K562 (cell line): ENCODE data around the gene UTP4. TPM values are rescaled to one million over a fixed set of nuclear protein-coding genes. Genes with fewer than 3 reads are reported as not detected.

Source experiments
- C11orf30 ChIP-seq: fragments of 450-650 bp; IDR thresholded peaks from 2 replicates; pipeline ENCODE4 v1.6.1; 2016; ENCODE audit warnings: low read depth, mild to moderate bottlenecking
- CBX2 ChIP-seq: fragments of 200-600 bp; sonication (generic); IDR thresholded peaks from one replicate; pipeline ENCODE4 v1.6.1; 2012; ENCODE audit warnings: mild to moderate bottlenecking, low read length, inconsistent platforms; ENCODE audit not compliant: insufficient read depth, poor library complexity, severe bottlenecking
- CCAR2 ChIP-seq: fragments of 200-400 bp; formaldehyde crosslinking; IDR thresholded peaks from 2 replicates; pipeline ENCODE4 v1.6.1; 2017; ENCODE audit warnings: mild to moderate bottlenecking, low read depth, low read length
- EP400 ChIP-seq: fragments of 450-650 bp; IDR thresholded peaks from 2 replicates; pipeline ENCODE4 v1.6.1; 2017; ENCODE audit warnings: antibody characterized with exemption, mild to moderate bottlenecking, moderate library complexity
- ESRRB ChIP-seq: fragments of 250-450 bp; sonication (Bioruptor Pico); IDR thresholded peaks from 2 replicates; pipeline ENCODE4 v1.5.0; 2020; ENCODE audit warnings: mild to moderate bottlenecking, moderate library complexity, borderline replicate concordance
- FOSL1 ChIP-seq: fragments of 200-800 bp; sonication (Bioruptor generic); conservative IDR thresholded peaks from 2 replicates; pipeline ENCODE4 v1.6.1; 2016; ENCODE audit warnings: missing genetic modification characterization, missing compliant biosample characterization
- ILK ChIP-seq: fragments of 450-650 bp; IDR thresholded peaks from 2 replicates; pipeline ENCODE4 v1.6.1; 2016; ENCODE audit warnings: missing genetic modification characterization, low read depth, mild to moderate bottlenecking, missing compliant biosample characterization, moderate library complexity, borderline replicate concordance
- PYGO2 ChIP-seq: fragments of 450-650 bp; IDR thresholded peaks from 2 replicates; pipeline ENCODE4 v1.6.1; 2016; ENCODE audit warnings: mild to moderate bottlenecking, missing genetic modification characterization, moderate library complexity, missing compliant biosample characterization
- RB1 ChIP-seq: fragments of 450-650 bp; IDR thresholded peaks from 2 replicates; pipeline ENCODE4 v1.6.1; 2017; ENCODE audit warnings: low read depth, mild to moderate bottlenecking
- TBP ChIP-seq: optimal IDR thresholded peaks from 2 replicates; pipeline ENCODE3; 2011; ENCODE audit warnings: low read depth, low read length, improper control_type of control experiment
- YBX1 ChIP-seq: fragments of 450-650 bp; IDR thresholded peaks from 2 replicates; pipeline ENCODE4 v1.7.1; 2016; ENCODE audit warnings: mild to moderate bottlenecking
- ZNF253 ChIP-seq: fragments of 250-450 bp; sonication (Bioruptor Pico); conservative IDR thresholded peaks from 2 replicates; pipeline ENCODE4 v1.6.1; 2021; ENCODE audit warnings: mild to moderate bottlenecking
- polyA plus RNA-seq, 8 experiments: library from polyadenylated mRNA; depleted of rRNA in 4 of 8; stranded (reverse) in 5 of 8; unstranded in 3 of 8; fragments of >200 nt; fragmentation: Nextera tagmentation in 2 of 8; fragmentation: Illumina TruSeq in 1 of 8; extraction: Ambion mirVana in 2 of 8; extraction: Trizol in 1 of 8; gene quantifications; 2 replicates each; pipeline versions ENCODE4 v1.2.1 to v1.2.3, GENCODE V29; 2011 to 2014; ENCODE audit warnings: inconsistent platforms in 1 of 8, missing spikeins in 1 of 8
- total RNA-seq, 7 experiments: library from RNA; depleted of rRNA in 6 of 7; stranded (reverse); fragments of >200 nt in 6 of 7; fragmentation: Illumina TruSeq in 2 of 7; extraction: Trizol in 2 of 7; gene quantifications; 2 replicates each; pipeline versions ENCODE4 v1.2.1 to v1.2.3, GENCODE V29; 2011 to 2021; ENCODE audit warnings: low replicate concordance in 1 of 7
- TF ChIP-seq, protein P1 (sequence below): fragments of 450-650 bp; IDR thresholded peaks from 2 replicates; pipeline ENCODE4 v1.6.1; 2016; ENCODE audit warnings: borderline replicate concordance
- TF ChIP-seq, protein P2 (sequence below): fragments of 250-450 bp; sonication (Bioruptor Pico); IDR thresholded peaks from 2 replicates; pipeline ENCODE4 v1.8.0; 2022; ENCODE audit warnings: inconsistent platforms, mild to moderate bottlenecking, moderate library complexity, borderline replicate concordance
- TF ChIP-seq, protein P3 (sequence below), 2 experiments: fragments of 450-650 bp in 1 of 2; sonication (generic) in 1 of 2; formaldehyde crosslinking in 1 of 2; IDR thresholded peaks; 2 replicates each; pipeline versions ENCODE4 v1.7.1 to v1.9.0; 2016 to 2022; ENCODE audit warnings: inconsistent platforms in 1 of 2, mild to moderate bottlenecking in 1 of 2, missing genetic modification reagents in 1 of 2

UTP4 gene
- total and polyA plus RNA-seq, 9 of the 15 experiments (the other 6 are each of a cell fraction or from before 2014, with no cell fraction given), result 46.1 to 203 (median 145) TPM

DNA sequence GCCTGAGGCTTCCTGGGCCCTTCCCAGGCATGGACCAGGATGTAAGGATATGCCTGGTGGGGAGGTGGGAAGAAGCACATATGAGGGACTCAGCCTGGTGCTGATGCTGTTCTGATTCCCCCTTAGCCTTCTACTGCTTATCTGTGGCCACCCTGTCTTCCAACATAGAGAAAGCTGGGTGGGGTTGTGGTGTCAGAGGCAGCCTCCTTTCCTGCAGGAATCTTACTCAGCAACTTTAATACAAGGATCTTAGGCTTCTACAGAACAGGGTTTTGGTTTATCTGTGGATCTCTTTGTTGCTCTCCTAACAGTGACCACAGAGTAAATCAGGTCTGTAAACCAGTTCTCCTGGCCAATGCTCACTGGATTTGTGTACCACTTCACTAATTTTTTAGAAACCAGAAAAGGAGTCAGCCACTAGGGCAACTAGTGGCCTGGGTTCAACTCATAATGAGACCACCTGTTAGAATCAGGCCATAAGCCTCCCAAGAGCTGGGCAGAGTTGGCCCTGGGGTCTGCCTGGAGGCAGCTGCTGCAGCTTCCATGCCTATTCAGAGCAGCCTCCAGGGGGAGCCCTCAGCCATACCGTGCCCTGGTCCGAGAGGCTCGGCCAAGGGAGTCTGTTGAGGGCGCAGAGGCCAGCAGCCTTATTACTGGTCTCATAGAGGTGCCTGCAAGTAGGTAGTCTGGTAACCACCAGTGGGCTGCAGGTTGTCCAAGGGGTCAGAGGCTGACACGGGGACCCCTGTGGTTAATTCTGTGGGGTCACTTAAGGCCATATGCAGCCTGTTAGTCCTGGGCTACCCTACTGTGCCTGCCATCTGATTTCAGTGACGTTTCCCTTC, 19.9 kb upstream of the UTP4 start (continued):
- TF ChIP-seq ESRRB (CRISPR knock-in tag) (no peak), TBP (no peak), RB1 (0 out of 2 replicates have a peak, but pooled peaks have one; percentile 45), ILK (tag) (no peak), CCAR2 (no peak), EP400 (no peak), C11orf30 (peak; percentile 52), YBX1 (no peak), CBX2 (no peak), ZNF253 (CRISPR knock-in tag) (no peak), FOSL1 (tag) (no peak), PYGO2 (tag) (no peak)
- TF ChIP-seq, protein P1, sequence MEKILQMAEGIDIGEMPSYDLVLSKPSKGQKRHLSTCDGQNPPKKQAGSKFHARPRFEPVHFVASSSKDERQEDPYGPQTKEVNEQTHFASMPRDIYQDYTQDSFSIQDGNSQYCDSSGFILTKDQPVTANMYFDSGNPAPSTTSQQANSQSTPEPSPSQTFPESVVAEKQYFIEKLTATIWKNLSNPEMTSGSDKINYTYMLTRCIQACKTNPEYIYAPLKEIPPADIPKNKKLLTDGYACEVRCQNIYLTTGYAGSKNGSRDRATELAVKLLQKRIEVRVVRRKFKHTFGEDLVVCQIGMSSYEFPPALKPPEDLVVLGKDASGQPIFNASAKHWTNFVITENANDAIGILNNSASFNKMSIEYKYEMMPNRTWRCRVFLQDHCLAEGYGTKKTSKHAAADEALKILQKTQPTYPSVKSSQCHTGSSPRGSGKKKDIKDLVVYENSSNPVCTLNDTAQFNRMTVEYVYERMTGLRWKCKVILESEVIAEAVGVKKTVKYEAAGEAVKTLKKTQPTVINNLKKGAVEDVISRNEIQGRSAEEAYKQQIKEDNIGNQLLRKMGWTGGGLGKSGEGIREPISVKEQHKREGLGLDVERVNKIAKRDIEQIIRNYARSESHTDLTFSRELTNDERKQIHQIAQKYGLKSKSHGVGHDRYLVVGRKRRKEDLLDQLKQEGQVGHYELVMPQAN, result no peak
- TF ChIP-seq, protein P2, sequence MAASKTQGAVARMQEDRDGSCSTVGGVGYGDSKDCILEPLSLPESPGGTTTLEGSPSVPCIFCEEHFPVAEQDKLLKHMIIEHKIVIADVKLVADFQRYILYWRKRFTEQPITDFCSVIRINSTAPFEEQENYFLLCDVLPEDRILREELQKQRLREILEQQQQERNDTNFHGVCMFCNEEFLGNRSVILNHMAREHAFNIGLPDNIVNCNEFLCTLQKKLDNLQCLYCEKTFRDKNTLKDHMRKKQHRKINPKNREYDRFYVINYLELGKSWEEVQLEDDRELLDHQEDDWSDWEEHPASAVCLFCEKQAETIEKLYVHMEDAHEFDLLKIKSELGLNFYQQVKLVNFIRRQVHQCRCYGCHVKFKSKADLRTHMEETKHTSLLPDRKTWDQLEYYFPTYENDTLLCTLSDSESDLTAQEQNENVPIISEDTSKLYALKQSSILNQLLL (CRISPR knock-in tag), result no peak
- TF ChIP-seq, protein P3, sequence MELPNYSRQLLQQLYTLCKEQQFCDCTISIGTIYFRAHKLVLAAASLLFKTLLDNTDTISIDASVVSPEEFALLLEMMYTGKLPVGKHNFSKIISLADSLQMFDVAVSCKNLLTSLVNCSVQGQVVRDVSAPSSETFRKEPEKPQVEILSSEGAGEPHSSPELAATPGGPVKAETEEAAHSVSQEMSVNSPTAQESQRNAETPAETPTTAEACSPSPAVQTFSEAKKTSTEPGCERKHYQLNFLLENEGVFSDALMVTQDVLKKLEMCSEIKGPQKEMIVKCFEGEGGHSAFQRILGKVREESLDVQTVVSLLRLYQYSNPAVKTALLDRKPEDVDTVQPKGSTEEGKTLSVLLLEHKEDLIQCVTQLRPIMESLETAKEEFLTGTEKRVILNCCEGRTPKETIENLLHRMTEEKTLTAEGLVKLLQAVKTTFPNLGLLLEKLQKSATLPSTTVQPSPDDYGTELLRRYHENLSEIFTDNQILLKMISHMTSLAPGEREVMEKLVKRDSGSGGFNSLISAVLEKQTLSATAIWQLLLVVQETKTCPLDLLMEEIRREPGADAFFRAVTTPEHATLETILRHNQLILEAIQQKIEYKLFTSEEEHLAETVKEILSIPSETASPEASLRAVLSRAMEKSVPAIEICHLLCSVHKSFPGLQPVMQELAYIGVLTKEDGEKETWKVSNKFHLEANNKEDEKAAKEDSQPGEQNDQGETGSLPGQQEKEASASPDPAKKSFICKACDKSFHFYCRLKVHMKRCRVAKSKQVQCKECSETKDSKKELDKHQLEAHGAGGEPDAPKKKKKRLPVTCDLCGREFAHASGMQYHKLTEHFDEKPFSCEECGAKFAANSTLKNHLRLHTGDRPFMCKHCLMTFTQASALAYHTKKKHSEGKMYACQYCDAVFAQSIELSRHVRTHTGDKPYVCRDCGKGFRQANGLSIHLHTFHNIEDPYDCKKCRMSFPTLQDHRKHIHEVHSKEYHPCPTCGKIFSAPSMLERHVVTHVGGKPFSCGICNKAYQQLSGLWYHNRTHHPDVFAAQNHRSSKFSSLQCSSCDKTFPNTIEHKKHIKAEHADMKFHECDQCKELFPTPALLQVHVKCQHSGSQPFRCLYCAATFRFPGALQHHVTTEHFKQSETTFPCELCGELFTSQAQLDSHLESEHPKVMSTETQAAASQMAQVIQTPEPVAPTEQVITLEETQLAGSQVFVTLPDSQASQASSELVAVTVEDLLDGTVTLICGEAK (IDR thresholded peaks at IDR 0.05), result no peak
- TF ChIP-seq, protein P3 (CRISPR knock-in tag; IDR thresholded peaks at IDR 0.05), result no peak
